Kidney (tissue), 14 donors: ENCODE data around the gene HTRA2. TPM values are rescaled to one million over a fixed set of nuclear protein-coding genes. Genes with fewer than 3 reads are reported as not detected.
A peak's percentile ranks its signal among the peaks of the same experiment; 100 is the strongest.

Experiments
- DNase-seq, 5 donors: peaks; one replicate each; pipeline ENCODE4 v3.0.0-alpha.2; 2013 to 2020
- FAIRE-seq: peaks from 2 replicates; lab custom pipeline; 2012; peaks lifted over from hg19 to GRCh38; lab: Jason Lieb, UNC
- H3K27ac ChIP-seq, 2 donors: one replicate each; pipeline ENCODE4 v1.7.0; 2013; ENCODE audit warnings: low read depth in 2 of 2, low read length in 2 of 2, inconsistent platforms in 1 of 2
- H3K27me3 ChIP-seq: one replicate; pipeline ENCODE4 v1.7.1; 2013; ENCODE audit warnings: low read length, inconsistent platforms; ENCODE audit not compliant: control insufficient read depth, insufficient read depth
- H3K36me3 ChIP-seq, 3 donors: one replicate each; pipeline versions ENCODE4 v1.7.0 to v1.7.1; 2013; ENCODE audit warnings: low read length in 3 of 3, control low read depth in 1 of 3, inconsistent platforms in 1 of 3; ENCODE audit not compliant: insufficient read depth in 3 of 3, control insufficient read depth in 2 of 3
- H3K4me1 ChIP-seq, 3 donors: one replicate each; pipeline versions ENCODE4 v1.7.0 to v1.7.1; 2013; ENCODE audit warnings: low read length in 3 of 3, inconsistent platforms in 1 of 3, low read depth in 1 of 3; ENCODE audit not compliant: control insufficient read depth in 2 of 3, insufficient read depth in 2 of 3
- H3K4me3 ChIP-seq, 3 donors: one replicate each; pipeline versions ENCODE4 v1.7.0 to v1.8.1; 2013; ENCODE audit warnings: low read length in 3 of 3, control low read depth in 1 of 3, inconsistent platforms in 1 of 3
- H3K9ac ChIP-seq, 3 donors: one replicate each; pipeline versions ENCODE4 v1.7.0 to v1.7.1; 2013; ENCODE audit warnings: low read length in 3 of 3, control low read depth in 1 of 3, inconsistent platforms in 1 of 3
- H3K9me3 ChIP-seq, 3 donors: one replicate each; pipeline versions ENCODE4 v1.7.0 to v1.7.1; 2013; ENCODE audit warnings: low read length in 3 of 3, control low read depth in 1 of 3, inconsistent platforms in 1 of 3; ENCODE audit not compliant: control insufficient read depth in 2 of 3, insufficient read depth in 1 of 3
- intact Hi-C: fragments of 100-400 bp; cut with DNase I; formaldehyde crosslinking; loops from one replicate; pipeline ENCODE4 v1.11.1; 2022
- polyA plus RNA-seq: library from polyadenylated mRNA; stranded (reverse); fragments of 350-450 nt; fragmentation: Illumina TruSeq; extraction: RNeasy Lipid Tissue Mini Kit (QIAGEN cat#74804); gene quantifications from one replicate; pipeline ENCODE4 v1.2.3, GENCODE V29; 2014; ENCODE audit warnings: low read depth, low replicate concordance; ENCODE audit not compliant: insufficient read depth
- total RNA-seq: library from RNA; stranded (reverse); fragmentation: NEBNext Ultra II Directional; extraction: Animal tissue kit (Norgen Biotek cat#: 25700); gene quantifications from one replicate; pipeline ENCODE4 v1.2.1, GENCODE V29; 2021
- TF ChIP-seq, protein P1 (sequence below): IDR thresholded peaks from 3 replicates; pipeline ENCODE4 v1.5.1; 2012; ENCODE audit warnings: mild to moderate bottlenecking, moderate library complexity, borderline replicate concordance; ENCODE audit not compliant: insufficient read depth; ENCODE audit errors: extremely low read depth
- donor health status: control.
- donor health status: control.
- donor health status: control.
- donor health status: control.
- donor health status: control.
- donor health status: DM: yes; HTN: yes; CAD: no.
- donor health status: Normal renal cell carcinoma (clear cell type).

HTRA2 gene
- total and polyA plus RNA-seq, 2 donors from 2014 or later = 30.8 to 44.2 TPM

DNA sequence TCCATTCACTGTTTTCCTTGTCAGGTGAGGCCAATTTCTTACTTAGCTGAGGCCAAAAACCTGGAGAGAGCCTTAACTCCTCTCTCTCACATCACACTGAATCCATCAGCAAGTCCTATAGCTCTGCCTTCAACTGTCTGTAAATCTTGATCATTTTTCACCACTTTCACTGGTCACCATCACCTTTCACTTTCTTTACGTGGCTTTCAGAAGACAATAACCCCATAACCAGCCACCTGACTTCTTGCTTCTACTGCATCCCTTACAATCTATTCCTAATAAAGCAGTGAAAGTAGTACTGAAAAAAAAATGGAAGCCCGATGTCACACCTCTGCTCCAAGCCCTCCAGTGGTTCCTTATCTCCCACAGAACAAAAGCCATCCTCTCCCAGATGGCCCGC lies 16.3 kb downstream of the HTRA2 start:
- H3K9ac ChIP-seq = no peak overlapping the region
- no peak overlapping the region for H3K4me3 ChIP-seq
- H3K27me3 ChIP-seq = no peaks in the 10 kb centered on the region
- FAIRE-seq = no peak
- intact Hi-C loops = no loop called here
- H3K9me3 ChIP-seq = no peaks in the 10 kb centered on the region
- peaks cover 0 to 4% (median 0%) of the 10 kb centered on the region in 3 donors for H3K4me1 ChIP-seq
- TF ChIP-seq, protein P1, sequence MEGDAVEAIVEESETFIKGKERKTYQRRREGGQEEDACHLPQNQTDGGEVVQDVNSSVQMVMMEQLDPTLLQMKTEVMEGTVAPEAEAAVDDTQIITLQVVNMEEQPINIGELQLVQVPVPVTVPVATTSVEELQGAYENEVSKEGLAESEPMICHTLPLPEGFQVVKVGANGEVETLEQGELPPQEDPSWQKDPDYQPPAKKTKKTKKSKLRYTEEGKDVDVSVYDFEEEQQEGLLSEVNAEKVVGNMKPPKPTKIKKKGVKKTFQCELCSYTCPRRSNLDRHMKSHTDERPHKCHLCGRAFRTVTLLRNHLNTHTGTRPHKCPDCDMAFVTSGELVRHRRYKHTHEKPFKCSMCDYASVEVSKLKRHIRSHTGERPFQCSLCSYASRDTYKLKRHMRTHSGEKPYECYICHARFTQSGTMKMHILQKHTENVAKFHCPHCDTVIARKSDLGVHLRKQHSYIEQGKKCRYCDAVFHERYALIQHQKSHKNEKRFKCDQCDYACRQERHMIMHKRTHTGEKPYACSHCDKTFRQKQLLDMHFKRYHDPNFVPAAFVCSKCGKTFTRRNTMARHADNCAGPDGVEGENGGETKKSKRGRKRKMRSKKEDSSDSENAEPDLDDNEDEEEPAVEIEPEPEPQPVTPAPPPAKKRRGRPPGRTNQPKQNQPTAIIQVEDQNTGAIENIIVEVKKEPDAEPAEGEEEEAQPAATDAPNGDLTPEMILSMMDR = no peak
- no peaks in the 10 kb centered on the region for H3K36me3 ChIP-seq
- no peak for DNase-seq
- no peak overlapping the region for H3K27ac ChIP-seq

DNA sequence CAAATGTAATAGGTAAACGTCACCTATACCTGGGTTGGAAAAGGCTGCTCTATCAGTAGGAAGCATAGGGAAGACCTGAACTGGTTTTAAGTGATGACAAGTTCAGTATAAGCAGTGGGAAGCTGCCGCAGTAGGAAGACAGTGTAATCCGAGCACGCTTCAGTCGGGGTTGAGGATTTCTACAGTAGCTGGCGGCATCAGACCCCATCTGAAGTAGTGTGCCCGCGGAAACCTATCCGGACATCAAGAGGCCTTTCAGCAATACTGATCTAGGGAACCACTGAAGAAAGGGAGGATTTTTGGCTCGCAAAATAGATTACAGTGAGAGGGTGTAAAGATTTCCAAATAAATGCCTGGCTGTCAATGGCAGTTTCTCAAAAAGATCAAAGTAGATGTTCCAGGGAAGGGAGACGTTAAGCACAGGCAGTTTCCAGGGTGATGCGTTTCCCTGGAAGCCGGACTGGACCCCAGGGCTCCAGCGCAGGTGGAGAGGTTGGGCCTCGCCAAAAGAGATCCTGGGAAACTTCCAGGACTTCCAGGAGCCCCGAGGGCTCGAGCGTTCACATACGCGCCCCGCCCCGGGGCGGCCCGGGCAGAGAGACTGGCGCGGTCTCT lies 18.7 kb downstream of the HTRA2 start:
- Histone ChIP-seq H3K27me3 (no peaks in the 10 kb centered on the region), H3K9me3 (no peaks in the 10 kb centered on the region), H3K36me3 (no peaks in the 10 kb centered on the region), H3K27ac (no peak overlapping the region), H3K4me1 (peaks cover 0 to 7% (median 0%) of the 10 kb centered on the region in 3 donors), H3K4me3 (peak overlapping the region; percentile 28 to 50 (median 31)), H3K9ac (peak overlapping the region in 2 of 3 donors; percentile 7 to 48)
- peak in 3 of 5 donors; percentile 37 to 51 (median 45) for DNase-seq
- TF ChIP-seq, protein P1 = no peak
- FAIRE-seq = no peak
- intact Hi-C loops = no loop called here

DNA sequence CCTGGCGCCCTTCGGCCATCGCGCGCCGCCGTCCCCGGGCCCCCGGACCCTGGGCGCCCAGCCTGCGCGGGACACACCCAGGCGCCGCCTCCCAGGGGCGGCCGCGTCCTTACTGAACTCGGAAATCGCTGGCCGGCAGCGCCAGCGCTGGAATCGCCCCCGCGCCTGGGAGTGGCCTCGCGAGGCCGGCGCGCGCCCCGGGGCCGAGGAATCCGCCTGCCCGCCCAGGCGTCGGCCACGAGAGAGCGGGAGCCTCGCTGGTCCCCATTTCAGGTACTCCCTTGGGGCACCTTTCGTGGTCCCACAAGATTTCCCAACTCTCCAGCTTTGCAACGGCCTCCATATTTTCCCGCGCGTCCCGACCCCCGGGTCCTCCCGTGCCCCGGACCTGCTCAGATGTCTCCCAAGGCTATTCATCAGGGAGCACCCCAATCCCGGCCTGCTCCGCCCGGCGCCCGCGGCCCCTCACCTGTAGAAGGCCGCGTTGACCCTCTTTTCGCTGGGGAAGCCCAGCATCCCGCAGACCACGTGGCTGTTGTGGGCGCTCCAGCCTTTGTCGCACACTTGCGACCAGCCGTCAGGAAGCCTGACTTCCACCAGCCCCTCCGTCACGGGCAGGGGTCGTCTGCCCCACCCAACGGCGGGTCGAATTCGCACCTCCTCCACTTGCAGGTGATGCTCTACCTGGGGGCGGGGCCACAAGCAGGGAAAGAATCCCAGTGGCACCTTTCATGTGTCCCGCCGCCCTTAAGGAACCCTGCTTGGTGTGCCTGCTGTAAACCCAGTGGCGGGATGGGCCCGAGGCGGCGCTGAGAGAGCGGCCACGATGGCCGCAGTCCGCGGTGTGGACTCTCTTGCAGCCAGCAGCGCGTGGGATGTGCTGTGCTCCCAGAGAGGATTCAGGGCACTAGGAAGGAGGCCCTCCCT lies 19.4 kb downstream of the HTRA2 start:
- intact Hi-C loops = no loop called here
- no peak overlapping the region for H3K27ac ChIP-seq
- TF ChIP-seq, protein P1 = no peak
- FAIRE-seq = no peak
- H3K4me3 ChIP-seq = peak overlapping the region; percentile 28 to 63 (median 44)
- no peaks in the 10 kb centered on the region for H3K27me3 ChIP-seq
- H3K9ac ChIP-seq = peak overlapping the region in 1 of 3 donors; percentile 55
- DNase-seq = peak; percentile 62 to 88 (median 84)
- no peaks in the 10 kb centered on the region for H3K9me3 ChIP-seq
- H3K36me3 ChIP-seq = no peaks in the 10 kb centered on the region
- H3K4me1 ChIP-seq = peaks cover 0 to 7% (median 0%) of the 10 kb centered on the region in 3 donors
